GM12878 (cell line): Measurements from ENCODE around the gene SCAP. TPM values are rescaled to one million over a fixed set of nuclear protein-coding genes. Genes with fewer than 3 reads are reported as not detected.

Source experiments
- ATAC-seq: fragments of 200-7000 bp; cut with Tn5 transposase; 3 replicates; pipeline ENCODE4 v1.9.1; 2020; ENCODE audit warnings: mild to moderate bottlenecking, moderate library complexity
- BruUV-seq: library from RNA; stranded (reverse); fragments of 400-500 nt; replicated peaks from 2 replicates; lab custom pipeline; 2021; lab: Mats Ljungman, UMichigan
- CTCF ChIA-PET: fragments of 300-600 bp; sonication (Branson Sonifier 250); formaldehyde crosslinking; extraction: SDS; loops from one replicate; lab custom pipeline; 2021; ENCODE audit warnings: inconsistent platforms; lab: Yijun Ruan, JAX
- POLR2A ChIA-PET: fragments of 350-600 bp; formaldehyde crosslinking; extraction: SDS; loops from one replicate; lab custom pipeline; 2021; ENCODE audit warnings: inconsistent platforms; lab: Charles Lee
- RAD21 ChIA-PET: fragments of 300-600 bp; sonication (Branson Sonifier 250); formaldehyde crosslinking; loops from one replicate; lab custom pipeline; 2023; ENCODE audit warnings: antibody characterized with exemption; ENCODE audit not compliant: unreplicated experiment; lab: Charles Lee
- SMC1A ChIA-PET: fragments of 300-600 bp; sonication (Branson Sonifier 250); formaldehyde crosslinking; loops from one replicate; lab custom pipeline; 2023; ENCODE audit not compliant: unreplicated experiment, uncharacterized antibody; lab: Charles Lee
- DNase-seq: peaks from one replicate; pipeline ENCODE4 v3.0.0-alpha.2; 2011; ENCODE audit warnings: low read depth, low spot score
- FAIRE-seq: peaks from 3 replicates; lab custom pipeline; 2011; peaks lifted over from hg19 to GRCh38; lab: Jason Lieb, UNC
- H2AFZ ChIP-seq: 2 replicates; pipeline ENCODE4 v1.6.0; 2011; ENCODE audit warnings: low read depth, low read length, control low read depth; ENCODE audit not compliant: control insufficient read depth
- H3K27ac ChIP-seq: 2 replicates; pipeline ENCODE4 v1.5.1; 2011; ENCODE audit warnings: control low read depth; ENCODE audit not compliant: control insufficient read depth, insufficient read depth
- H3K27me3 ChIP-seq, 2 experiments: replicated peaks in 1 of 2; 2 replicates each; pipeline versions ENCODE4 v1.6.0 to v1.6.1; 2011; ENCODE audit warnings: low read length in 1 of 2; ENCODE audit not compliant: control insufficient read depth in 2 of 2, insufficient read depth in 2 of 2
- H3K36me3 ChIP-seq, 2 experiments: 2 replicates each; pipeline ENCODE4 v1.5.1; 2011; ENCODE audit warnings: low read length in 1 of 2; ENCODE audit not compliant: control insufficient read depth in 2 of 2, insufficient read depth in 2 of 2
- H3K4me1 ChIP-seq: 2 replicates; pipeline ENCODE4 v1.6.1; 2011; ENCODE audit warnings: mild to moderate bottlenecking, low read length, moderate library complexity, mixed read lengths; ENCODE audit not compliant: control insufficient read depth, insufficient read depth
- H3K4me2 ChIP-seq: 2 replicates; pipeline ENCODE4 v1.6.0; 2011; ENCODE audit warnings: control low read depth; ENCODE audit not compliant: control insufficient read depth, insufficient read depth
- H3K4me3 ChIP-seq: fragments of 200-600 bp; sonication (generic); 2 replicates; pipeline ENCODE4 v1.5.1; 2016
- H3K79me2 ChIP-seq: 2 replicates; pipeline ENCODE4 v1.6.0; 2011; ENCODE audit warnings: low read length; ENCODE audit not compliant: control insufficient read depth, insufficient read depth
- H3K9ac ChIP-seq: 2 replicates; pipeline ENCODE4 v1.8.0; 2011; ENCODE audit warnings: low read length, control low read depth, mixed read lengths; ENCODE audit not compliant: control insufficient read depth, insufficient read depth
- H3K9me3 ChIP-seq: replicated peaks from 3 replicates; pipeline ENCODE4 v1.5.1; 2011; ENCODE audit warnings: mild to moderate bottlenecking, low read length; ENCODE audit not compliant: control insufficient read depth, insufficient read depth
- H4K20me1 ChIP-seq: 2 replicates; pipeline ENCODE4 v1.6.0; 2011; ENCODE audit not compliant: control insufficient read depth, insufficient read depth
- CUX1 ChIP-seq: IDR thresholded peaks from 2 replicates; pipeline ENCODE4 v1.6.1; 2012; ENCODE audit warnings: improper control_type of control experiment, low read depth, low read length; ENCODE audit not compliant: insufficient replicate concordance
- GATAD2B ChIP-seq: fragments of 450-650 bp; conservative IDR thresholded peaks from 2 replicates; pipeline ENCODE4 v1.6.1; 2017; ENCODE audit warnings: low read depth, mild to moderate bottlenecking, moderate library complexity
- NFYA ChIP-seq: IDR thresholded peaks from 2 replicates; pipeline ENCODE4 v1.6.1; 2011; ENCODE audit warnings: low read depth, mild to moderate bottlenecking, low read length, improper control_type of control experiment, borderline replicate concordance
- NRF1 ChIP-seq: conservative IDR thresholded peaks from 2 replicates; pipeline ENCODE4 v1.6.1; 2011; ENCODE audit warnings: mild to moderate bottlenecking, low read depth, low read length, improper control_type of control experiment
- PAX8 ChIP-seq: fragments of 450-650 bp; IDR thresholded peaks from 2 replicates; pipeline ENCODE4 v1.6.1; 2017; ENCODE audit warnings: mild to moderate bottlenecking, moderate library complexity
- RELA ChIP-seq: fragments of 450-650 bp; IDR thresholded peaks from 2 replicates; pipeline ENCODE4 v1.8.0; 2014; ENCODE audit warnings: borderline replicate concordance; ENCODE audit not compliant: partially characterized antibody
- WGBS: methylation state at CpG from one replicate; pipeline ENCODE4 v1.1.6; 2016; ENCODE audit warnings: low lambda C conversion rate; ENCODE audit not compliant: insufficient replicate concordance, insufficient coverage; ENCODE audit errors: missing lambda C conversion rate; 5-methylcytosine and 5-hydroxymethylcytosine counted together
- in situ Hi-C: fragments of 300-500 bp; cut with MboI; formaldehyde crosslinking; loops from 9 replicates; pipeline ENCODE4 v1.14.3; 2018; ENCODE audit warnings: mixed read lengths
- intact Hi-C: fragments of 100-400 bp; cut with micrococcal nuclease; formaldehyde crosslinking; loops from one replicate; pipeline ENCODE4 v1.14.2; 2022; ENCODE audit not compliant: unreplicated experiment
- polyA plus RNA-seq, 11 experiments: library from polyadenylated mRNA; depleted of rRNA in 4 of 11; unstranded in 6 of 11; stranded (reverse) in 5 of 11; fragments of >200 nt; fragmentation: Nextera tagmentation in 4 of 11; fragmentation: Illumina TruSeq in 1 of 11; extraction: Ambion mirVana in 4 of 11; extraction: Trizol in 1 of 11; gene quantifications; 1 replicate in 1 of 11; 2 replicates in 10 of 11; pipeline versions ENCODE4 v1.2.1 to v1.2.3, GENCODE V29; 2011 to 2016; ENCODE audit warnings: inconsistent platforms in 2 of 11, missing spikeins in 2 of 11, low read depth in 1 of 11
- total RNA-seq, 4 experiments: library from RNA; depleted of rRNA in 3 of 4; stranded (reverse); fragments of >200 nt in 3 of 4; fragmentation: Illumina TruSeq in 1 of 4; extraction: Trizol in 1 of 4; gene quantifications; 2 replicates each; pipeline versions ENCODE4 v1.2.1 to v1.2.3, GENCODE V29; 2013 to 2021

The SCAP gene
- total and polyA plus RNA-seq, 10 of the 15 experiments (the other 5 are each of a cell fraction or from before 2014, with no cell fraction given), result 1.5 to 64.1 (median 27.9) TPM

GRCh38 chr3:47427866-47428265 is 47.9 kb downstream of the SCAP start:
- intact Hi-C loops (no loop called here), in situ Hi-C loops (no loop called here)
- Histone ChIP-seq H3K9ac (no peak overlapping the region), H3K4me3 (no peak overlapping the region), H3K4me1 (no peaks in the 10 kb centered on the region), H3K79me2 (no peaks in the 10 kb centered on the region), H3K27ac (no peak overlapping the region), H2AFZ (no peak overlapping the region), H3K36me3 (peaks cover 19 to 29% of the 10 kb centered on the region in 2 experiments; a peak in 3 of 4 replicates), H3K9me3 (no peaks in the 10 kb centered on the region), H3K27me3 (no peaks in the 10 kb centered on the region), H4K20me1 (no peaks in the 10 kb centered on the region), H3K4me2 (no peak overlapping the region)
- FAIRE-seq (no peak), DNase-seq (no peak), ATAC-seq (no peak)
- ChIA-PET CTCF (no interaction called here), SMC1A (no interaction called here), RAD21 (no interaction called here), POLR2A (no interaction called here)
- no TSS peak for BruUV-seq
- WGBS, result 97% methylated on average over 6 of the region's 6 CpGs
- TF ChIP-seq GATAD2B (no peak), RELA (no peak), NFYA (no peak), PAX8 (no peak)

- Histone ChIP-seq H3K36me3 (peaks cover 20 to 27% of the 10 kb centered on the region in 2 experiments; a peak in 3 of 4 replicates), H3K9ac (no peak overlapping the region), H3K4me2 (no peak overlapping the region), H3K4me3 (no peak overlapping the region), H3K27me3 (no peaks in the 10 kb centered on the region), H4K20me1 (no peaks in the 10 kb centered on the region), H2AFZ (no peak overlapping the region), H3K79me2 (no peaks in the 10 kb centered on the region; the same call in 1 of the 2 replicates), H3K27ac (no peak overlapping the region), H3K4me1 (peaks cover 3% of the 10 kb centered on the region; the same call in 1 of the 2 replicates), H3K9me3 (no peaks in the 10 kb centered on the region)
- TF ChIP-seq NRF1 (no peak), CUX1 (no peak)
- 91% methylated on average over 9 of the region's 9 CpGs for WGBS
- intact Hi-C loops (no loop called here), in situ Hi-C loops (no loop called here)
- BruUV-seq, result no TSS peak
- ATAC-seq, result no peak
- ChIA-PET RAD21 (no interaction called here), SMC1A (no interaction called here), POLR2A (interaction anchor here (0.6 kb wide), 1 partner anchor 87 kb away, joined by 3 read pairs; no protein-coding TSS in a partner anchor), CTCF (no interaction called here)
- FAIRE-seq, result no peak
- DNase-seq, result no peak
Observed at GRCh38 chr3:47425959-47426358, 49.8 kb downstream of the SCAP start.
